Measurements from ENCODE around the gene DPF3. TPM values are rescaled to one million over a fixed set of nuclear protein-coding genes. Genes with fewer than 3 reads are reported as not detected.

Gene DPF3
- total and polyA plus RNA-seq, 5 donors from 2014 or later: 0.11 to 2.0 (median 0.49) TPM; not detected in 1

GRCh38 chr14:72747652-72748051 lies 146.2 kb downstream of the DPF3 start:
- ATAC-seq (ENCODE audit: low read depth in 2 of 2): no peak
- H3K4me1 Mint-ChIP-seq: no peaks in the 10 kb centered on the region
- Histone ChIP-seq H3K36me3 (ENCODE audit: control insufficient read depth, insufficient read depth, low read length) (no peaks in the 10 kb centered on the region), H3K27ac (ENCODE audit: insufficient read depth, low read length, poor library complexity, severe bottlenecking) (no peak overlapping the region), H3K4me1 (ENCODE audit: control insufficient read depth, insufficient read depth, low read length, poor library complexity, severe bottlenecking) (no peaks in the 10 kb centered on the region), H3K9me3 (ENCODE audit: control insufficient read depth in 2 of 2, low read length in 2 of 2) (no peaks in the 10 kb centered on the region), H3K27me3 (ENCODE audit: control insufficient read depth, insufficient read depth, low read length) (no peaks in the 10 kb centered on the region), H3K4me3 (ENCODE audit: low read depth, low read length) (no peak overlapping the region)
- no peaks in the 10 kb centered on the region for H3K36me3 Mint-ChIP-seq
- no peaks in the 10 kb centered on the region for H3K27me3 Mint-ChIP-seq
- H3K9me3 Mint-ChIP-seq: peaks cover 0 to 7% (median under 1%) of the 10 kb centered on the region in 7 donors
- H3K27ac Mint-ChIP-seq: no peak overlapping the region
- no peak overlapping the region for H3K4me3 Mint-ChIP-seq
- no peak for DNase-seq

- Mint-ChIP-seq H3K27me3 (no peaks in the 10 kb centered on the region), H3K9me3 (peaks cover 0 to 7% (median 0%) of the 10 kb centered on the region in 7 donors), H3K36me3 (no peaks in the 10 kb centered on the region), H3K27ac (no peak overlapping the region), H3K4me1 (no peaks in the 10 kb centered on the region), H3K4me3 (no peak overlapping the region)
- no peaks in the 10 kb centered on the region for H3K9me3 ChIP-seq (ENCODE audit: control insufficient read depth in 2 of 2, low read length in 2 of 2)
- H3K4me3 ChIP-seq (ENCODE audit: low read depth, low read length): no peak overlapping the region
- no peak overlapping the region for H3K27ac ChIP-seq (ENCODE audit: insufficient read depth, low read length, poor library complexity, severe bottlenecking)
- no peaks in the 10 kb centered on the region for H3K4me1 ChIP-seq (ENCODE audit: control insufficient read depth, insufficient read depth, low read length, poor library complexity, severe bottlenecking)
- ATAC-seq (ENCODE audit: low read depth in 2 of 2) (no peak), DNase-seq (no peak)
- H3K27me3 ChIP-seq (ENCODE audit: control insufficient read depth, insufficient read depth, low read length): no peaks in the 10 kb centered on the region
- H3K36me3 ChIP-seq (ENCODE audit: control insufficient read depth, insufficient read depth, low read length): no peaks in the 10 kb centered on the region
Observed at GRCh38 chr14:72745991-72746980, 147.6 kb downstream of the DPF3 start.

- ATAC-seq (ENCODE audit: low read depth in 2 of 2): no peak
- H3K9me3 Mint-ChIP-seq: peaks cover 0 to 7% (median 0%) of the 10 kb centered on the region in 7 donors
- no peaks in the 10 kb centered on the region for H3K4me1 Mint-ChIP-seq
- Histone ChIP-seq H3K27ac (ENCODE audit: insufficient read depth, low read length, poor library complexity, severe bottlenecking) (no peak overlapping the region), H3K4me1 (ENCODE audit: control insufficient read depth, insufficient read depth, low read length, poor library complexity, severe bottlenecking) (no peaks in the 10 kb centered on the region), H3K27me3 (ENCODE audit: control insufficient read depth, insufficient read depth, low read length) (no peaks in the 10 kb centered on the region), H3K36me3 (ENCODE audit: control insufficient read depth, insufficient read depth, low read length) (no peaks in the 10 kb centered on the region), H3K4me3 (ENCODE audit: low read depth, low read length) (no peak overlapping the region), H3K9me3 (ENCODE audit: control insufficient read depth in 2 of 2, low read length in 2 of 2) (no peaks in the 10 kb centered on the region)
- H3K36me3 Mint-ChIP-seq: no peaks in the 10 kb centered on the region
- no peak for DNase-seq
- no peak overlapping the region for H3K4me3 Mint-ChIP-seq
- H3K27ac Mint-ChIP-seq: no peak overlapping the region
- H3K27me3 Mint-ChIP-seq: no peaks in the 10 kb centered on the region
Observed at GRCh38 chr14:72745546-72745945, 148.4 kb downstream of the DPF3 start.

GRCh38 chr14:72744416-72745120 lies 149.3 kb downstream of the DPF3 start:
- H3K27me3 ChIP-seq (ENCODE audit: control insufficient read depth, insufficient read depth, low read length): no peaks in the 10 kb centered on the region
- DNase-seq: no peak
- Mint-ChIP-seq H3K36me3 (no peaks in the 10 kb centered on the region), H3K4me3 (no peak overlapping the region), H3K27ac (no peak overlapping the region), H3K27me3 (no peaks in the 10 kb centered on the region), H3K9me3 (peaks cover 0 to 7% (median 0%) of the 10 kb centered on the region in 7 donors), H3K4me1 (peaks cover 0 to 3% (median 0%) of the 10 kb centered on the region in 4 donors)
- no peak for ATAC-seq (ENCODE audit: low read depth in 2 of 2)
- H3K27ac ChIP-seq (ENCODE audit: insufficient read depth, low read length, poor library complexity, severe bottlenecking): no peak overlapping the region
- H3K36me3 ChIP-seq (ENCODE audit: control insufficient read depth, insufficient read depth, low read length): no peaks in the 10 kb centered on the region
- H3K9me3 ChIP-seq (ENCODE audit: control insufficient read depth in 2 of 2, low read length in 2 of 2): no peaks in the 10 kb centered on the region
- H3K4me3 ChIP-seq (ENCODE audit: low read depth, low read length): no peak overlapping the region
- no peaks in the 10 kb centered on the region for H3K4me1 ChIP-seq (ENCODE audit: control insufficient read depth, insufficient read depth, low read length, poor library complexity, severe bottlenecking)

- no peak overlapping the region for H3K27ac Mint-ChIP-seq
Observed at GRCh38 chr14:72743626-72744025, 150.3 kb downstream of the DPF3 start.

GRCh38 chr14:72742838-72743195 lies 151.1 kb downstream of the DPF3 start:
- ATAC-seq (ENCODE audit: low read depth in 2 of 2) (no peak), DNase-seq (no peak)
- H3K4me1 ChIP-seq (ENCODE audit: control insufficient read depth, insufficient read depth, low read length, poor library complexity, severe bottlenecking): no peaks in the 10 kb centered on the region
- H3K27me3 ChIP-seq (ENCODE audit: control insufficient read depth, insufficient read depth, low read length): no peaks in the 10 kb centered on the region
- no peaks in the 10 kb centered on the region for H3K9me3 ChIP-seq (ENCODE audit: control insufficient read depth in 2 of 2, low read length in 2 of 2)
- Mint-ChIP-seq H3K4me3 (no peak overlapping the region), H3K27me3 (no peaks in the 10 kb centered on the region), H3K4me1 (peaks cover 0 to 3% (median 0%) of the 10 kb centered on the region in 4 donors), H3K36me3 (no peaks in the 10 kb centered on the region), H3K27ac (no peak overlapping the region), H3K9me3 (peaks cover 0 to under 1% (median 0%) of the 10 kb centered on the region in 7 donors)
- H3K36me3 ChIP-seq (ENCODE audit: control insufficient read depth, insufficient read depth, low read length): no peaks in the 10 kb centered on the region
- no peak overlapping the region for H3K4me3 ChIP-seq (ENCODE audit: low read depth, low read length)
- no peak overlapping the region for H3K27ac ChIP-seq (ENCODE audit: insufficient read depth, low read length, poor library complexity, severe bottlenecking)

More at GRCh38 chr14:72743626-72744025, 150.3 kb downstream of the DPF3 start:
- DNase-seq (no peak), ATAC-seq (ENCODE audit: low read depth in 2 of 2) (no peak)
- H3K27me3 Mint-ChIP-seq: no peaks in the 10 kb centered on the region
- Histone ChIP-seq H3K27me3 (ENCODE audit: control insufficient read depth, insufficient read depth, low read length) (no peaks in the 10 kb centered on the region), H3K36me3 (ENCODE audit: control insufficient read depth, insufficient read depth, low read length) (no peaks in the 10 kb centered on the region), H3K9me3 (ENCODE audit: control insufficient read depth in 2 of 2, low read length in 2 of 2) (no peaks in the 10 kb centered on the region), H3K4me1 (ENCODE audit: control insufficient read depth, insufficient read depth, low read length, poor library complexity, severe bottlenecking) (no peaks in the 10 kb centered on the region), H3K27ac (ENCODE audit: insufficient read depth, low read length, poor library complexity, severe bottlenecking) (no peak overlapping the region), H3K4me3 (ENCODE audit: low read depth, low read length) (no peak overlapping the region)
- H3K4me1 Mint-ChIP-seq: peaks cover 0 to 3% (median 0%) of the 10 kb centered on the region in 4 donors
- H3K9me3 Mint-ChIP-seq: peaks cover 0 to 7% (median 0%) of the 10 kb centered on the region in 7 donors
- no peak overlapping the region for H3K4me3 Mint-ChIP-seq
- no peaks in the 10 kb centered on the region for H3K36me3 Mint-ChIP-seq

- Mint-ChIP-seq H3K27me3 (no peaks in the 10 kb centered on the region), H3K9me3 (no peaks in the 10 kb centered on the region), H3K4me1 (peaks cover 0 to 3% (median 0%) of the 10 kb centered on the region in 4 donors), H3K4me3 (no peak overlapping the region), H3K27ac (no peak overlapping the region), H3K36me3 (no peaks in the 10 kb centered on the region)
- Histone ChIP-seq H3K27ac (ENCODE audit: insufficient read depth, low read length, poor library complexity, severe bottlenecking) (no peak overlapping the region), H3K4me3 (ENCODE audit: low read depth, low read length) (no peak overlapping the region), H3K36me3 (ENCODE audit: control insufficient read depth, insufficient read depth, low read length) (no peaks in the 10 kb centered on the region), H3K27me3 (ENCODE audit: control insufficient read depth, insufficient read depth, low read length) (no peaks in the 10 kb centered on the region), H3K4me1 (ENCODE audit: control insufficient read depth, insufficient read depth, low read length, poor library complexity, severe bottlenecking) (no peaks in the 10 kb centered on the region), H3K9me3 (ENCODE audit: control insufficient read depth in 2 of 2, low read length in 2 of 2) (no peaks in the 10 kb centered on the region)
- ATAC-seq (ENCODE audit: low read depth in 2 of 2) (no peak), DNase-seq (no peak)
Observed at GRCh38 chr14:72742118-72742837, 151.6 kb downstream of the DPF3 start.

All from CD4-positive, CD25-positive, alpha-beta regulatory T cell (primary cell).